MCF 10A (cell line): ENCODE data around the gene WNT3. TPM values are rescaled to one million over a fixed set of nuclear protein-coding genes. Genes with fewer than 3 reads are reported as not detected.

Source experiments
- BruUV-seq: library from RNA; stranded (reverse); fragments of 400-500 nt; replicated peaks from 2 replicates; lab custom pipeline; 2021; lab: Mats Ljungman, UMichigan
- CTCF ChIA-PET: fragments of 300-600 bp; sonication (Branson Sonifier 250); formaldehyde crosslinking; extraction: SDS; loops from one replicate; lab custom pipeline; 2021; ENCODE audit warnings: antibody characterized with exemption, inconsistent platforms; lab: Yijun Ruan, JAX
- POLR2A ChIA-PET: fragments of 300-600, 350-650 bp; sonication (Branson Sonifier 250); formaldehyde crosslinking; extraction: SDS; loops from one replicate; lab custom pipeline; 2020; ENCODE audit warnings: antibody characterized with exemption, inconsistent platforms; lab: Yijun Ruan, JAX
- DNase-seq: peaks from one replicate; pipeline ENCODE4 v3.0.0-alpha.2; 2018; ENCODE audit not compliant: unreplicated experiment
- H3K27ac Mint-ChIP-seq: one replicate; pipeline ENCODE4 v1.8.0; 2022; ENCODE audit warnings: mild to moderate bottlenecking, low read depth, mixed read lengths; ENCODE audit not compliant: unreplicated experiment
- H3K27me3 Mint-ChIP-seq: one replicate; pipeline ENCODE4 v1.8.0; 2022; ENCODE audit warnings: mixed read lengths; ENCODE audit not compliant: insufficient read depth, unreplicated experiment
- H3K36me3 Mint-ChIP-seq: one replicate; pipeline ENCODE4 v1.8.0; 2022; ENCODE audit warnings: mild to moderate bottlenecking, moderate library complexity, mixed read lengths; ENCODE audit not compliant: insufficient read depth, unreplicated experiment
- H3K4me1 Mint-ChIP-seq: one replicate; pipeline ENCODE4 v1.8.0; 2022; ENCODE audit warnings: mixed read lengths; ENCODE audit not compliant: insufficient read depth, unreplicated experiment
- H3K4me3 Mint-ChIP-seq: one replicate; pipeline ENCODE4 v1.8.0; 2022; ENCODE audit warnings: mild to moderate bottlenecking, moderate library complexity, mixed read lengths; ENCODE audit not compliant: unreplicated experiment
- H3K9me3 Mint-ChIP-seq: one replicate; pipeline ENCODE4 v1.8.0; 2022; ENCODE audit warnings: mixed read lengths; ENCODE audit not compliant: unreplicated experiment
- CTCF ChIP-seq: fragments of 200-600 bp; IDR thresholded peaks from one replicate; pipeline ENCODE4 v1.8.0; 2022; ENCODE audit warnings: antibody characterized with exemption, mild to moderate bottlenecking; ENCODE audit not compliant: unreplicated experiment
- intact Hi-C: fragments of 100-400 bp; cut with micrococcal nuclease; formaldehyde crosslinking; loops from 2 replicates; pipeline ENCODE4 v1.14.1; 2022
- total RNA-seq: library from RNA; stranded (reverse); gene quantifications from 2 replicates; pipeline ENCODE4 v1.2.3, GENCODE V29; 2022

Gene WNT3
- total RNA-seq, 1 experiment from 2014 or later = 2.4 TPM

DNA sequence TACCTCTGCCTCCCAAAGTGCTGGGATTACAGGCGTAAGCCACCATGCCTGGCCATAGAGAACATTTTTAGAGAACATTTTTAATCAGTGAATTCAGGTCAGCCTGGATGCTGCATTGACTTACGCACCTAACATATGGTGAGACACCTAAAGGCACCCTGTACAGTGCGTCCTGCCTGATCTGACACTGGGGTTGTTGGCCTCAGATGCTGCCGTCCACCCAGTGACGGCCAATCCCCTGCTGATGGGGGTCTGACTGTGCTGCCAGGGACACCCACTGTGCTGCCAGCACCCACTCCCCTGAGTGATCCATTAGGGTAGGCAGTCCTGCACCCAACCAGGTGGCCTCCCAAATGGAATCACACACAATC, 38.5 kb downstream of the WNT3 start:
- intact Hi-C loops = no loop called here
- CTCF ChIA-PET = interaction anchor here (0.6 kb wide), 1 partner anchor 101 kb away, joined by 3 read pairs; no protein-coding TSS in a partner anchor
- TF ChIP-seq CTCF = no peak
- no peaks in the 10 kb centered on the region for H3K9me3 Mint-ChIP-seq
- H3K36me3 Mint-ChIP-seq = no peaks in the 10 kb centered on the region
- no TSS peak for BruUV-seq
- no peak for DNase-seq
- H3K27ac Mint-ChIP-seq = no peak overlapping the region
- peaks cover 6% of the 10 kb centered on the region for H3K4me1 Mint-ChIP-seq
- H3K27me3 Mint-ChIP-seq = no peaks in the 10 kb centered on the region
- POLR2A ChIA-PET = no interaction called here
- no peak overlapping the region for H3K4me3 Mint-ChIP-seq

DNA sequence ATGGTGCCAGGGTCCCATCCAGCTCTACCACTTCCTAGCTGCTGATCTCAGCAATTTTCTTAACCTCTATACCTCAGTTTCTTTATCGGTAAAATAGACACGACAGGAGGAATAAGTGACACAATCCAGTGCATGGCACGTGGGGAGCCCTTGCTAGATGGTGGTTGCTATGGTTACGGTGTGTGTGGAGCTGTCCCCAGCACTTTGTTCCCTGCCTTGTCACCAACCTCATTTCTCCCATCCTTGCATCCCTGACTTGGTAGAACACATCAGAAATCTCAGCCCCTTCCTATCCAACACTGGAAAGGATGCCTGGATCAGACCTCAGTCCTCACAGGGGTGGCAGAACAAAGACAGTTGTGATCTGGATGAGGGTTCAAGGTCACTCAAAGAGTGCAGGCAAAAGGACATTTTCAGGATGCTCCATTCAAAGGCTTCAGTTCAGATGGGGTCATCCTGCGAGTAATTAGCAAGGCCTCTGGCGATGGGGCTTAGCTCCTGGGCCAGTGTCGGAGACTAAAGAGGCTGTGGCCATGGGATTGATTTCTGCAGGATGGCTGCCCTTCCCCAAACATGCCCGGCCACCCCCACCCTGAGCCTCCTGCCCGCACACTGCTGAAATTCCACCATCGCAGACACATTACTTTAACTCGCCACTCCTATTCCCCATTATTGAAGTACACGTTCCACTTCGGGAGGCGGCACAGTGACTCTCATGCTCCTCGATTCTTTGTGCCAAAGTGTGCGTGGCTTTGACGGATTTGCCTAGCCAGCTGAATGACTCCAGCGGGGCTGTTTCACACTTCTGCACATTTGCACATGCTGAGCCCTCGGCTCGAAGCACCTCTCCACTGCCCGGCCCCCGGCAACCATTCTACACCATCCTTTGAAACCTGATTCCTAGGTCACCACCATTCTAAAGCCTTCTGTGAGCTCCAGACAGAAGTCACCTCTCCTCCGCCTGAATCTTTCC, 40.3 kb downstream of the WNT3 start:
- no peaks in the 10 kb centered on the region for H3K27me3 Mint-ChIP-seq
- ChIA-PET CTCF (interaction anchor here (0.6 kb wide), 1 partner anchor 394 kb away, joined by 5 read pairs; no protein-coding TSS in a partner anchor), POLR2A (no interaction called here)
- H3K27ac Mint-ChIP-seq = no peak overlapping the region
- H3K4me1 Mint-ChIP-seq = peaks cover 6% of the 10 kb centered on the region
- H3K4me3 Mint-ChIP-seq = no peak overlapping the region
- H3K9me3 Mint-ChIP-seq = no peaks in the 10 kb centered on the region
- no peak for TF ChIP-seq CTCF
- no peak for DNase-seq
- intact Hi-C loops = no loop called here
- BruUV-seq = no TSS peak
- no peaks in the 10 kb centered on the region for H3K36me3 Mint-ChIP-seq

- no peak overlapping the region for H3K27ac Mint-ChIP-seq
- intact Hi-C loops = no loop called here
- H3K36me3 Mint-ChIP-seq = no peaks in the 10 kb centered on the region
- H3K9me3 Mint-ChIP-seq = no peaks in the 10 kb centered on the region
- no peaks in the 10 kb centered on the region for H3K27me3 Mint-ChIP-seq
- H3K4me3 Mint-ChIP-seq = no peak overlapping the region
- CTCF ChIA-PET = no interaction called here
- no peak for TF ChIP-seq CTCF
- no TSS peak for BruUV-seq
- DNase-seq = no peak
- no peaks in the 10 kb centered on the region for H3K4me1 Mint-ChIP-seq
- POLR2A ChIA-PET = no interaction called here
These were observed 42.0 kb downstream of the WNT3 start for GRCh38 chr17:46776298-46777005.

- BruUV-seq = no TSS peak
- Mint-ChIP-seq H3K9me3 (no peaks in the 10 kb centered on the region), H3K27me3 (no peaks in the 10 kb centered on the region), H3K4me1 (no peaks in the 10 kb centered on the region), H3K36me3 (no peaks in the 10 kb centered on the region), H3K4me3 (no peak overlapping the region), H3K27ac (no peak overlapping the region)
- DNase-seq = no peak
- CTCF ChIA-PET = no interaction called here
- POLR2A ChIA-PET = no interaction called here
- TF ChIP-seq CTCF = no peak
- intact Hi-C loops = no loop called here
These were observed 44.3 kb downstream of the WNT3 start for GRCh38 chr17:46774108-46774737.
